Measurements from ENCODE around the gene HOXD11.

Gene HOXD11

GRCh38 chr2:176105078-176105729 is 1.9 kb upstream of the HOXD11 start:
- no peak for DNase-seq (ENCODE audit: low spot score)

DNA sequence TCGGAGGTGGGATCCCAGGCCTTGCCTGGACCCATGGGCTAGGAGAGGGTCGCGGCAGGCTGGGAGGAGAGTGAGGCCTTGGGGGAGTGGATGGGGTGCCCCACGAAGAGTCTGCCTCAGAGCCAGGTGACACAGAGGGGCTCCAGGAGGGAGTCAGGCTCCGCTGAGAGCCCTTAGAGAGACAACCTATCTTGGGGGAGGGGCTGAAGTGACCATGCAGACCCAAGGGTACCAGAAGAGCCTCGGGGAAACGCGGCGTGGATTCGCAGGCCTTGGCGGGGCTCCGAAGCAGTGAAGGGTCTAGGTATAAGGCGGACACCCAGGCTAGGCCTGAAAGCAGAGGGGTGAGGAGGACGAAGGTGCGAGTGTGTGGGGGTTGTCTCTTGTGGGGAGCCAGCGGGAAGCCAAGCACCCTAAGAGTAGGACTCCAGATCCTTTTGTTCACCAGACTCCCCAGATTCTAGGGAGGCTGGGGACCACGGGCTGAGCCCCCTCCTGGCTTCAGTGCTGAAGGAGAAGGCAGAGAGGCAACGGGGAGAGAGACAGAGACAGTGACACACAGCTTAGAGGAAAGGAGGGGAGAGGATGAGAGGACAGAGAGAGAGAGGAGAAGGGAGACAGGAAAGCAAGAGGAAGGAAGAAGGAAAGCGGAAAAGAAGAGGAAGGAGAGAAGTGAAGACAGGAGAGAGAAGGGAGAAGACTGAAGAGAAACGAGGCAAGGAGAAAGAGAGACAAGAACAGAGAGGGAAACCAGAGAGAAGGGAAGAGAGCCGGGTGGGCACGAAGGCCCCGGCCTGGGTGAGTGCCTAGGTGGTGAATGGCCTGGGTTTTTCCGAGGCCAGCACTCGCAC is 1.1 kb upstream of the HOXD11 start:
- no peak for DNase-seq (ENCODE audit: low spot score)

GRCh38 chr2:176107731-176108181 is 676 bp downstream of the HOXD11 start:
- no peak for DNase-seq (ENCODE audit: low spot score)

DNA sequence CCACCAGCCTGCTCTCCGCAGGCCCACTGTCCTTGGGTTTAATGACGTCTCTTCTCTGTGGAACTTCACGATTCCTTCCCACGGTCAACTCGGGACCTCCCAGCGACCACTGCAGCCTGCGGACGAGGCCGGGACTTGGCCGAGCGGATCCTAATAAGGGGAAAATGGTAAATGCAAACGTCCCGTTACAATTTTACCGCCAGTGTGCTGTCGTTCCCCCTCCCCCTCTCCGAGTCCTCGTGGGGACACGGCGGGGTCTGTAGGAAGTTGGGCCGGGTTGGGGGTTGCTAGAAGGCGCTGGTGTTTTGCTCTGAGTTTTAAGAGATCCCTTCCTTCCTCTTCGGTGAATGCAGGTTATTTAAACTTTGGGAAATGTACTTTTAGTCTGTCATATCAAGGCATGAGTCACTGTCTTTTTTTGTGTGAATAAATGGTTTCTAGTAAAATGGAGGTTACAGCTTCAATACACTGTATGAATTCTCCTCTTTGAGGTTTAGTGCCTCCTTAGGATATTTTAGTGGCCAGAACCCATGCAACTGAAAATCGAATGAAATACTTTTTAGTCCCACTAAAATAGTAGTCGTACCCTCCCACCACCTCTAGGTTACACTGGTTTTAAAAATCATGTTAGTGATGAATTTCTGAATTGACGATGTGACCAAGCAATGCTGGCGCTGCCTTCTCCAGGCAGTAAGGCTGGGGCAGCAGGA is 2.3 kb downstream of the HOXD11 start:
- no peak for DNase-seq (ENCODE audit: low spot score)

GRCh38 chr2:176109946-176110345 is 2.9 kb downstream of the HOXD11 start:
- DNase-seq (ENCODE audit: low spot score) = no peak

DNA sequence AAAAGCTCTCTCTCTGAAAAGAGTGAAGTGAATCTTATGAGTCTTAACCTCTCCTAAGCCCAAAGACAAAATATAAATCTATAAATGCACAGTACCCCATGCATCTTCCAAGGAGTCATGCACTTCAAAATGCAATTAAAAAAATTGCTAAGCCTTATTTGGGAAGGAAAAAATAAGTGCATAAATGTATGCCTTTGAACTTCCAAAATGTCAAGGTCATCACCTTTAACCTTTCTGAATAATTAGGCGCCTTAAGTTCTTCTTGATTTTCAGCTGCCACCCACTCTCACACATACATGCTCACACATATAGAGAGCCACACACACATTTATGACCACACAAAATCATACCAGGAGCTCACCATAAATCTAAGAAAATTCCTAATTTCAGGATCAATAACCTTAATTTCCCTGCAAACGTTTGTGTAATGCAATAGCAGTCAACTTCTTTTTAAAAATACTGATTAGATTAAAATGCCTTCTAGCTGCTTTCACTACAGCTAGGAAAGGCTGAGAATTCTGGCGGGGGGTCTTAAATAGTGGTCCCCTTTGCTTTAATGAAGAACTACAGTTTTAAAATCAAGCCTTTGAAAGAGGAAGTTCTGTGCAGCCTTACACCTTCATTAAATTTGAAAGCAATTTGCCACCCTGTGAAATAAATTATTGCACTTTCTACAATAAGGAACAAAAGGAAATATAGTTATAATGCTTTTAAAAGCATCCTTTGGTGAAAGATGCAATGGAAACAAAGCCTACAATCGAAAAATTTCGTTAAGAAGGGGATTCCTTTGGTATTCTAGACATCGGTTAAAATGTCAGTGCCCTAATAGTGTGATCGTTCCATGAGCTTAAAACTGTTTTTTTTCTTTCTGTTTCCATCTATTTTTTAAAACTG is 3.6 kb downstream of the HOXD11 start:
- DNase-seq (ENCODE audit: low spot score) = no peak

DNA sequence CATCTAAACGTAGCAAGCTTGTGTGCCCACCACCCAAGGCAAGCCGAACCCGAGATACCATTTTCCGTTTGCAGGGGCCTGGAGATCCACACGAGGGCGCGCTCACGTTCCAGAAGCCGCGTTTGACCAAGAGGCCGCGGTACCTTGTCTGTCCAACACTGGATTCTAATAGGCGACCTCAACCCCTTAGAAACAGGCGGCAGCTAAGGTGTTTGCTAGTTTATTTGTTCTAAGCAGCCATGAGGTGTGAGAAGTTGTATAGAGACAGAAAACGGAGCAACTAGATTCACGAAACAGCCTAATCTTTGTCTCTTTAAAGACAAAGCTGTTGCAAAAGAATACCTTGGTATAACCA is 4.2 kb downstream of the HOXD11 start:
- no peak for DNase-seq (ENCODE audit: low spot score)

DNA sequence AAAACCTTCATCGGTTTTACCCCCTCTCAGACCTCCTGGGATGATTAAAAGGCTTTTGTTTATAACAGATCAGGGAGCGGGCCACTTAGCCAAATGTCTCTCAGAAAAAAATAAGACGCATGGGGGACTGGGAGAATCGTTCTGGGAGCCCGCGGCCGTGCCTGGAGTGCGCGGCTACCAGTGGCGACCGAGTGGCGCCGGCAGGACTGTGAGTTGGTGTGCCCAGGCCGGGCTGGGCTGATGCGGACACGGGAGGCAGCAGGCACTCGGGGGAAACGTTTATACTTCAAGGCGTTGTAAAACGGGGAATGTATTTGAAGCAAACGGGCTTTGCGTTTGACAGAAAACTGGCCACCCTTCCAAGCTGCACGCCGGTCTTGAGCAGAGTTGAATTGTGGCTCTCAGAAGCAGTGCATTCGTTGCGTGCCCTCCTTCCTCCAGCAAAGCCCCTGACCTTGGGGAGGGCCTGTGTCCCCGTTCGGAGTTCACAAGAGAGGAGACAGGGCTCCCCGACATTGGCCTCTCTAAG is 4.8 kb downstream of the HOXD11 start:
- DNase-seq (ENCODE audit: low spot score) = no peak

- DNase-seq (ENCODE audit: low spot score) = no peak
Measured at GRCh38 chr2:176112375-176113302, 5.6 kb downstream of the HOXD11 start.

- no peak for DNase-seq (ENCODE audit: low spot score)
Measured at GRCh38 chr2:176114120-176114929, 7.2 kb downstream of the HOXD11 start.

DNA sequence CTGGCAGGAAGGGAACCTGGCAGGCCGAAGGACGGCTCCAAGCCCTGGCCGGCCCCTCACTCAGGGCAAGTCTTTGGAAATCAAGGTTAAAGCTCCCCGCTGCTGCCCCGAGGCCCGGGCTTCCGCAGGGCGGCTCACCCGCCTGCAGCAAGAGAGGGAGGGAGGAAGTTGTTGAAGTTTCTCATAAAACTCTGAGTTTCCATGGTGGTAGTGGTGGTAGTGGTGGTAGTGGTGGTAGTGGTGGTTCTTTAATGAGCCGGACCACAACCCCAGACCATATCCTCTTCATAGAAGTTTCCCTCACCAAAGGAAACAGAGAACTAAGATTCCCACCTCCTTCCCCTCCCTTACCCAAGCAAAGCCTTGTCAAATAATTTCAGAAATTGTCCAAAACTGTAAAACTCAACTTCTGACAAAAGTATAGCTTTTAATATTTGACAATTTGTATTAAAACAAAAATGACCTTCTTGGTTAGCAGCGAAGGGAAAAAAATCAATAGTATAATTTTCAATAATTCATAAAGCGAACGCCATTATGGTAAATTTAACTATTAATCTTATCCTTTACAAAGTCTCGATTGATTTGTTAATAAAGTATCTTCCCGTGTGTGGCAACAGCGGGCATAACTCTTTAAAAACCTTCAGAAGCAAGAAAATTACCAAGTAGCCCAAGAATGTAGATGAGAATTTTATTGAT is 8.0 kb downstream of the HOXD11 start:
- DNase-seq (ENCODE audit: low spot score) = no peak

- DNase-seq (ENCODE audit: low spot score) = no peak
Measured at GRCh38 chr2:176115883-176116813, 9.1 kb downstream of the HOXD11 start, which contains the start of gene HOXD10. Gene HOXD10 (plus strand): TSS chr2:176116778. CDS start chr2:176116834, 56 bp downstream.

GRCh38 chr2:176117162-176117822 is 10.2 kb downstream of the HOXD11 start:
- DNase-seq (ENCODE audit: low spot score) = no peak

DNA sequence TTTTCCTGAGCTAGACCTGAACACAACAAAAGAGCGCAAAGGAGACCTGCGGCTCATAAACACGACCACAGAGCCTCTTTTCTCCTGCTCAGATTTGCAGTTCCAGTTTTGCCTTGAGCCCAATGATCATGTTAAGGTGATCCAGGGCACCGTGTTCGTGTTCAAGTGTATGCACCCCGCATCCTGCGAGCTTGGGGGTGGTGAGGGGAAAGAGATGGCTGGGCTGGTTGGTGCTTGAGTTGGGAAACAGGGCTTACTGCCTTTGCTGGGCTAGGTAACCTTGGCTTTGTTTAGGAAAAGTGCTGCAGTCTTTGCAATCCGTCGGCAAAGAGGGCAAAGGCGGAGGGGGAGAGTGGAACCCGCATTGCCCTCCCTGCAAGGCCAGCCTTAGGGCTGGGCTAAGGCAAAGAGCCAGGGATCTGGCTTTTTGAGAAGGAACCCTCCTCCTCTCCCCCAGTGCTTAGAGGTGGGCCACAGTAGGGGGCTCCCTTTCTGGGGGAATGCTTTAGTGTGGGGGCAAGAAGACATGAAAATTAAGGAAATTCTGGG is 10.8 kb downstream of the HOXD11 start:
- DNase-seq (ENCODE audit: low spot score) = no peak

DNA sequence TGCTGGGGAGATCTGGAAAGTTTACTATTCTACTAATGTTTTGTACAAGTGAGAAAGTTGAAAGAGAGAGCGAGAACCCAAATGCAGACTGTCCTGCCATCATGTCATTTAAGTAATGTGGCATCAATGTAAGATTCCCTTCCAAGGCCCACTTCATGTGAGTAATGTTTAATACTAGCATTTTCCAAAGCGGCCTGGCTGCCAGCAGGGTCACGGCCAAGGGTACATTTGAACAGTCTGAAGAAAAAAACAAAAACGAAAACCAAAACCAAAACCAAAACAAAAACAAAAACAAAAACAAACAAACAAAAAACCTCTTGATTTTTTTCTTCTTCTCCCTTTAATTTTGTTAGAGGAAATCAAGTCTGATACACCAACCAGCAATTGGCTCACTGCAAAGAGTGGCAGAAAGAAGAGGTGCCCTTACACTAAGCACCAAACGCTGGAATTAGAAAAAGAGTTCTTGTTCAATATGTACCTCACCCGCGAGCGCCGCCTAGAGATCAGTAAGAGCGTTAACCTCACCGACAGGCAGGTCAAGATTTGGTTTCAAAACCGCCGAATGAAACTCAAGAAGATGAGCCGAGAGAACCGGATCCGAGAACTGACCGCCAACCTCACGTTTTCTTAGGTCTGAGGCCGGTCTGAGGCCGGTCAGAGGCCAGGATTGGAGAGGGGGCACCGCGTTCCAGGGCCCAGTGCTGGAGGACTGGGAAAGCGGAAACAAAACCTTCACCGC is 11.7 kb downstream of the HOXD11 start:
- DNase-seq (ENCODE audit: low spot score) = peak; percentile 18

Measured in hematopoietic multipotent progenitor cell treated with erythropoietin and hydrocortisone succinate and interleukin-3 and kit ligand, for 17 days (in vitro differentiated cells).